Fibroblast of lung (primary cell): Measurements from ENCODE around the gene ARMH4.

Experiments used
- EZH2 ChIP-seq: IDR thresholded peaks from 2 replicates; pipeline ENCODE4 v1.5.1; 2012; ENCODE audit warnings: low read length, control low read depth, mild to moderate bottlenecking; ENCODE audit errors: missing control alignments
- TF ChIP-seq, protein P1 (sequence below), 2 donors: IDR thresholded peaks in 1 of 2; conservative IDR thresholded peaks in 1 of 2; 1 replicate in 1 of 2; 2 replicates in 1 of 2; pipeline ENCODE4 v1.5.1; 2011 to 2012; ENCODE audit warnings: low read length in 2 of 2, control low read depth in 1 of 2, inconsistent platforms in 1 of 2, low read depth in 1 of 2, mild to moderate bottlenecking in 1 of 2

DNA sequence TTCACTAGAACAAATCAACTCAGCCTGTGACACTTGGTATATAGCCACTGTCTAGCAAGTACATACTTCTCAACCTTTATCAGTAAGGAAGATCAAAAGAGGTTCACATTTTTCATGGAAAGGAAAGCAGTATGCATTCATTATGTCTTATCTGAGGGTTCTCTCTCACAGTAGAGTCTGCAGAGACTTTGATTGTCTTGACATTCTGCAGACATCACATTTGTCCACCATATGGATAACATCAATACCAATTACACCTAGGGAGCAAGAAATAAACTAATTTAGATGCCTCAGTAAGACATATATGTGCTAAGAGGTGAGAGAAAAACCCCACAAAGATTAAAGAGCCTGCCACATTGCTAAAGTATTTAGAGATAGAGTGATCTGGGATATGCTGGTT, 175.3 kb downstream of the ARMH4 start:
- TF ChIP-seq, protein P1, sequence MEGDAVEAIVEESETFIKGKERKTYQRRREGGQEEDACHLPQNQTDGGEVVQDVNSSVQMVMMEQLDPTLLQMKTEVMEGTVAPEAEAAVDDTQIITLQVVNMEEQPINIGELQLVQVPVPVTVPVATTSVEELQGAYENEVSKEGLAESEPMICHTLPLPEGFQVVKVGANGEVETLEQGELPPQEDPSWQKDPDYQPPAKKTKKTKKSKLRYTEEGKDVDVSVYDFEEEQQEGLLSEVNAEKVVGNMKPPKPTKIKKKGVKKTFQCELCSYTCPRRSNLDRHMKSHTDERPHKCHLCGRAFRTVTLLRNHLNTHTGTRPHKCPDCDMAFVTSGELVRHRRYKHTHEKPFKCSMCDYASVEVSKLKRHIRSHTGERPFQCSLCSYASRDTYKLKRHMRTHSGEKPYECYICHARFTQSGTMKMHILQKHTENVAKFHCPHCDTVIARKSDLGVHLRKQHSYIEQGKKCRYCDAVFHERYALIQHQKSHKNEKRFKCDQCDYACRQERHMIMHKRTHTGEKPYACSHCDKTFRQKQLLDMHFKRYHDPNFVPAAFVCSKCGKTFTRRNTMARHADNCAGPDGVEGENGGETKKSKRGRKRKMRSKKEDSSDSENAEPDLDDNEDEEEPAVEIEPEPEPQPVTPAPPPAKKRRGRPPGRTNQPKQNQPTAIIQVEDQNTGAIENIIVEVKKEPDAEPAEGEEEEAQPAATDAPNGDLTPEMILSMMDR (conservative IDR thresholded peaks at IDR 0.05 in 1 of 2, IDR thresholded peaks at IDR 0.05 in 1 of 2; ENCODE audit: low read depth in 1 of 2, low read length in 2 of 2) = no peak
- TF ChIP-seq EZH2 = no peak
